HG02623 (cell line): ENCODE results near the gene RCE1.
A peak's percentile ranks its signal among the peaks of the same experiment; 100 is the strongest.
"Not testable (repeated sequence)": the region's sequence is repeated elsewhere in the genome, so short reads cannot be mapped to it uniquely, and the experiment has no call there.

Experiments
- ATAC-seq: cut with Tn5 transposase; IDR thresholded peaks from one replicate; pipeline ENCODE4 v1.9.1; 2021; ENCODE audit warnings: moderate library complexity; ENCODE audit not compliant: unreplicated experiment

RCE1 gene

GRCh38 chr11:66842896-66843775, at the start of gene RCE1:
TSS of gene RCE1 (plus strand) at chr11:66843441. CDS start at chr11:66843456, 15 bp downstream.
- ATAC-seq = peak; percentile 73

GRCh38 chr11:66799815-66800214, 43.4 kb upstream of the RCE1 start:
- not testable (repeated sequence) for ATAC-seq

- ATAC-seq = peak; percentile 58
Measured at GRCh38 chr11:66800720-66801428, 42.4 kb upstream of the RCE1 start.

- no peak for ATAC-seq
Measured at GRCh38 chr11:66809592-66809991, 33.6 kb upstream of the RCE1 start.

GRCh38 chr11:66810576-66811185, 32.6 kb upstream of the RCE1 start:
- no peak for ATAC-seq

GRCh38 chr11:66814678-66815077, 28.6 kb upstream of the RCE1 start:
- no peak for ATAC-seq

- ATAC-seq = no peak
Measured at GRCh38 chr11:66815646-66816045, 27.6 kb upstream of the RCE1 start.

GRCh38 chr11:66818231-66818955, 24.8 kb upstream of the RCE1 start:
- no peak for ATAC-seq

GRCh38 chr11:66820381-66820780, 22.9 kb upstream of the RCE1 start:
- ATAC-seq = no peak

- no peak for ATAC-seq
Measured at GRCh38 chr11:66820901-66821300, 22.3 kb upstream of the RCE1 start.

- no peak for ATAC-seq
Measured at GRCh38 chr11:66823700-66824099, 19.5 kb upstream of the RCE1 start.

GRCh38 chr11:66824573-66824972, 18.7 kb upstream of the RCE1 start:
- not testable (repeated sequence) for ATAC-seq

- no peak for ATAC-seq
Measured at GRCh38 chr11:66834539-66834845, 8.7 kb upstream of the RCE1 start.

GRCh38 chr11:66834943-66835342, 8.3 kb upstream of the RCE1 start:
- no peak for ATAC-seq

- ATAC-seq = no peak
Measured at GRCh38 chr11:66835768-66836405, 7.4 kb upstream of the RCE1 start.

- no peak for ATAC-seq
Measured at GRCh38 chr11:66840317-66841091, 2.7 kb upstream of the RCE1 start.

- no peak for ATAC-seq
Measured at GRCh38 chr11:66841861-66842260, 1.4 kb upstream of the RCE1 start.

GRCh38 chr11:66842501-66842895, 743 bp upstream of the RCE1 start:
- ATAC-seq = no peak

- peak; percentile 4 for ATAC-seq
Measured at GRCh38 chr11:66843776-66844495, 695 bp downstream of the RCE1 start.
